HG02623 (cell line): Measurements from ENCODE around the gene PARN.
"Not testable (repeated sequence)": the region's sequence is repeated elsewhere in the genome, so short reads cannot be mapped to it uniquely, and the experiment has no call there.

Experiments
- ATAC-seq: cut with Tn5 transposase; IDR thresholded peaks from one replicate; pipeline ENCODE4 v1.9.1; 2021; ENCODE audit warnings: moderate library complexity; ENCODE audit not compliant: unreplicated experiment

PARN gene

DNA sequence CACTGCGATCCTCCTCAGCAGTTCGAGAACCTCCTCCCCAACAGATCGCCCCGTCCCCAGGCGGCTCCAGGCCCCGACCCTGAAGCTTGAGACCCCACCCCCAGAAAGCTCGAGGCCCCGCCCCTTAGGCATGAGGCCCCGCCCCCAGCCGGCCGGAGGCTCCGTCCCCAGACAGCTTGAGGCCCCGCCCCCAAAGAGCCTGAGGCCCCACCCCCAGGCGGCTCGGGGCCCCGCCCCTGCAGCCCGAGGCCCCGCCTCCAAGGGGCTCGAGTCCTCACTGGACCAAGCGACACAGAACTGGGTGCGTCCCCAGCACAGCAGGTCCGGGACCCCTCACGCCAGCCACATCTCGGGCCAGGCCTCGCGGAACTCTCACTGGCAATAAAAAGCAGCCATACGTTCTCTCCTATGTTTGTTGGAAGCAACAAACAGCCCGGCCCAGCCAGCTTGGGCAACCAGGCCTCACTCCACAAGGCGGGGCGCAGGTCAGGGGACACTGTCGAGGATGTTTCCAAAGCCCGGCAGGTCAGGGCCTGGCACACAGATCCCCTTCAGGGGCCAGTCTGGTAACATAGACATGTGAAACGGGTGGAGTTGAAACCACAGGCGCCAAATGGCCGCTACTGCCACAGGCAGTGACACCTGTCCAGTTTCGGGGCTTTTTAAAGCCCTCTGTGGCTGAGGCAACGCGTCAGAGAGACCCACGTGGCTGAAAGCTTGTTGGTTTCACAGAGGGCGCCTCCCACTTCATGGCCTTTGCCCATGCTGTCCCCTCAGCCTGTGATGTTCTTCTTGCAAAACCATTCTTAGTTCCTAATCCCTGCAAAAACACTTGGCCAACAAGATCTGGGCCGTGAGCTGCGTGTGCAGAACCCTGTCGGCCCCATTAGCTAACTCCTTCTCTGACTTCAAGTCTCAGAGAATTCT, 224.2 kb downstream of the PARN start:
- ATAC-seq = peak; percentile 77

DNA sequence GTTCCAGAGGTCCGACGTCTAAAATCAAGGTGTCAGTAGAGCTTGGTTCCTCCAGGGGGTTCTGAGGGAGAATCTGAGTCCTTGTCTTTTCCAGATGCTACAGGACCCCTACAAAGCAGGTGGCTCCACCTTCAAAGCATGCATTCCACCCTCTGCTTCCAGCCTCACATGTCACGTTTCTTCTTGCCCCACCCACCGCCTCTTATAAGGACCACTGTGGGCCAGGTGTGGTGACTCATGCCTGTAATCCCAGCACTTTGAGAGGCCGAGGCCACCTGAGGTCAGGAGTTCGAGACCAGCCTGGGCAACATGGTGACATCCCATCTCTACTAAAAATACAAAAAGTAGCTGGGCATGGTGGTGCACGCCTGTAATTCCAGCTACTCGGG, 227.1 kb downstream of the PARN start:
- ATAC-seq = not testable (repeated sequence)

DNA sequence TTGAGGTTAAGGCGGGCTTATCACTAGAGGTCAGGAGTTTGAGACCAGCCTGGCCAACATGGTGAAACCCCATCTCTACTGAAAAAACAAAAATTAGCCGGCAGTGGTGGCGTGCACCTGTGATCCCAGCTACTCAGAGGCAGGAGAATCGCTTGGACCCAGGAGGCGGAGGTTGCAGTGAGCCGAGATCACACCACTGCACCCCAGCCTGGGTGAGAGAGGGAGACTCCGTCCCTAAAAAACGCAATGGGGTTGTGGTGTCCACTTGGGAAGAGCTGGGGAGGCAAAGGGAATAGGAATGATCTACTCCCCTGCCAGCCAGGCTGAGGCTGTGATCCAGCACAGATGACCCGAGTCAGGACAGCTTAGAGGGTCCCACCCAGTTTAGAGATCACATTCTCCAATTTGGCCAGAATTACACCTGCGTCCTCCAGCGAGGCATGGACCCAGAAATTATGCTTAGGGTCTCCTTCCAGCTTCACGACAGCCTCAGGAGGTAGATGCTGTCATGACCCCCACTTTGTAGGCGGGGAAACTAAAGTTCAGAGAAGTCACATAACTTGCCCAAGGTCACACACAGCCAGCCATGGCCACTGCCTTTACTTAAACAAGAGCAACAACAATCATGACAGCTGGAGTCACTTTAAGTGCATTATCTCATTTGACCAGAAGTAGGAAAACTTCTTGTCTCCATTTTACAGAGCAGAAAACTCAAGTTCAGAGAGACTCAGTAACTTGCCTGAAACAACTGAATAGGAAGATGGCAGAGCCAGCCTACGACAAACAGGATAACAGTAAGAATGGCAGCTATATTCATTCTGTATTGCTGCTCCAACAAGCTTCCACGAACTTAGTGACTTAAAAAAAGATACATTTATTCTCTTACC, 227.7 kb downstream of the PARN start:
- not testable (repeated sequence) for ATAC-seq

DNA sequence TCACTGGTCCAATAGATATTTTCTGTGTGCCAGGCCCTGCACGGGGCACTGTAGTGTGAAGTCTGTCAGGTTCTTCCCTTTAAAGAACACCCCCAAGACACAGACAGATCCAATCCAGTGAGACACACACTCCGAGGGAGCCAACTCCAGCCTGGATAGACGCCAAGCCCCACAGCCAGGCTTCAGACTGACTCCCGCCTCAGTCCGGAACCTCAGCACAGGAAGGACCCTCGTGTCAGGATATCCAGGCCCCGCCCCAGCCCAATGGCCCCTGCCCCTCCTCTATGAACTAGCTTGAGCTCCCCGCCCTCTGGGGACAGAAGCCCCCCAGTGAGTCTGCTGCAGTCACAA, 228.4 kb downstream of the PARN start:
- not testable (repeated sequence) for ATAC-seq

DNA sequence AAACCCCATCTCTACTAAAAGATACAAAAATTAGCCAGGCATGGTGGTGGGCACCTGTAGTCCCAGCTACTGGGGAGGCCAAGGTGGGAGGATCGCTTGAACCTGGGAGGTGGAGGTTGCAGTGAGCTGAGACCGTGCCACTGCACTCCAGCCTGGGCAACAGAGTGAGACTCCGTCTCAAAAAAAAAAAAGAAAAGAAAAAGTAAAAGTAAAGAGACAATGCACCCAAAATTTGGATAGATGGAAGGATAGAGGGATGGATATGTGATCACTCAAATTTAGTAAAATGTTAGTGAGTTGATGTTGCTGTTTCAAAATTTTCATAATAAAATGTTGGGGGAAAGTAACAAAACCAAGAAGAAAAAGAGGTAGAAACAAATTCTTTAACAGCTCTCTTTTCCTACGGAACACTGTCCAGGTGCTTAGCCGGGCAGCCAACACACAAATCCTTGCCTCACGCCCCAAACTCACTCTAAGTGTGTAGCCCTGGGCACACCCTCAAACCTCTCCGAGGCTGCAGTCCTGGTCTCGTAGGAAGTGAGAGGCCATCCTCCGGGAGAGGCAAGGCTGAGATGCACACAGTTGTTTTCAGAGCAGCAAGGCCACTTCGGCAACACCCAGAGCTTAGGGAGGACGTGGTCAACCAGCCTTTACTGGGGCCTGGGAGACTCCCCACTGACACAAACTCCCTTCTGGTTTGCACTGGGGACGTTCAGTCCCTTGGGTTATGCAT, 228.9 kb downstream of the PARN start:
- not testable (repeated sequence) for ATAC-seq

DNA sequence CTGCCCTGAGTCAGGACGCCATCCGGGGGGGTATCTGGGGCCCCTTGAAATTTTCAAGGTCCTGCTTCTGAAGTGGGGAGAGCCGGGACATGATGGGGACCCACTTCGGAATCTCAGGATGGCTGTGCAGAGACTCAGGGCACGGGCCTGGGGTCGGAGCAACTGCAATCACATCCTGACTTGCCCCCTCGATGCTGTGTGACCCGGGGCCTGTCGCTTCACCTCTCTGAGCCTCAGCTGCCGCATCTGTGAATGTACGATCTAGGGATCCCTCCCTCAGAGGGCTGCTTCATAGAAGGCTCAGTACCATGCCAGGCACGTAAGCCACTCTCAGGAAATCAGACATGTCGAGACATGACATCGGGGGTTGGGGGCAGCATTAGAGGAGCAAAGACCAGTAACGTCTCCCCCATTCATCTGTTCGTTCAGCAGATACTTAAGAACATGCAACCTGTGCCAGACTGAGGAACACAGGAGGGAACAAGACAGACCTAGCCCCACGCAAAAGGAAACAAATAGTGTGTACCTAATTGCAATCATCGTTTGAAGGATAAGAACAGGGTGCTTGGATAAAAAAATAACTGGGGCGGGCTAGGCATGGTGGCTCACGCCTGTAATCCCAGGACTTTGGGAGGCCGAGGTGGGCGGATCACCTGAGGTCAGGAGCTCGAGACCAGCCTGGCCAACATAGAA, 229.6 kb downstream of the PARN start:
- ATAC-seq = no peak

DNA sequence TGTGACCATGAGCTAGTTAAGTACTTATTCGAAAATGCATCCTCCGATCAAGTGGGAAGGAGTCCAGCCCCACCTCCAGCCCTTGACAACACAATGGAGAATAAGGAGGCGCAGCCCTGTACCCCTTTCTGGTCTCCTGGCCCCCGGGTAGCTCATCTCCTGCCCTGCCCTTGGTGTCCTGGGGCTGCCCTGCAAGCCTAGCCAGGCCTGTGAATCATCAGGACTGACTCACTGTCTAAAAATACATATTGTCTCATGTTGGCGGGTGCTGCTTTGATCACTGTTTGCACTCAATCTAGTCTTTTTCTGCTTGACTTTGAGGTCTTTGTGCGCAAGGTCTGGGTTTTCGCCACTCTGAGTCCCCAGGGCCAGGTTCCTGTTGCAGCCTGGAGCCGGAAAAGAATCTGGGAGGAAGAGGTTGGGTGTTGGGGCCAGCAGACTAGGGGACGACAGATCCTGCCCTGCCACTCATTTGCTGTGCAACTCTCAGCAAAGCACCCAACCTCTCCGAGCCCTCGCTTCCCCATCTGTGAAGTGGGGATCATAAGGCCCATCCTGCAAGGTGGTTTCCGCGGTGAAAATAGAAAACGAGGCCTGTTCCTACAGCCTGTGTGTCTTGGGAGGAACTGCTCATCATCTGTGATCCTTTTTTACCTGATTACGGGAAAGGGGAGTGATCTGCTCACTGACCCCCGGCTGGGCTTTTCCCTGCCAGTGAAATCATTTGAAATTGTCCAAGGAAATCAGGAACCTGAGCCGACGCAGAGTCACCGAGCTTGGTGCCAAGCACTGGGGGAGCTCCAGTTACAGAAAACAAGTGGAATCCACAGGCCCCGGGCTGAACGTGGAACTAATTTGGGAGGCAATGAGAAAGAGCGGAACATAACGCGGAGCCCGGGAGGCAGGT, 230.4 kb downstream of the PARN start:
- ATAC-seq = no peak

DNA sequence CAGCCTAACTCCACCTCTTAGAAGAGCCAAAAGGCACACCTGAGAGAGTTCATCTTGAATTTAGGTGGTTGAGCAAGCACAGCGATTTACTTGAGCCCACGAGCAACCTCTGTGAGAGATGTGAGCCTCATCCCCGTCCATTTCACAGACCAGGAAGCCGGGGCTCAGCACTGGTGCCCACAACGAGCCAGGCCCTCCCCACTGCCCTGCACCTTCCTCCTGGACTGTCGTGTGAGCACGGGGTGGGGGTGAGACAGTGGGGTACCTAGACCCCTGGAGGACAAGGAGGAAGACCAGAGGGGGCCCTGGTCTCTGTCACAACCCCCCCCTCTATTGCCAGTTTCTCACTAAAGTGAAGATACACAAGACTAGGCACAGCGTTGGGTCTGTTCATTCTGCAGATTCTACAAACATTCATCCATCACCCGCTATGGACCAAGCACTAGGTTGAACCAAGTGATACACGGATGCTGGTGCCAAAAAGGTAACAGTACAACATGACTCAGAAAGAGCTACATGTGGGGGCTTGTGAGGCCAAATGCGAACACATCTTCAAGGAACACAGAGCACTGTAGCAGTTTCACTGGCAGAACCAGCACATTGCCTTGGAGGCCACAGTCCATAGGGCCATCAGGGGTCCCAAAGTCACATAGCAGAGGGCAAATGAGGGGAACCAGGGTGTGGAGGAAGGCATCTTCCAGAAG, 231.9 kb downstream of the PARN start:
- ATAC-seq = no peak

DNA sequence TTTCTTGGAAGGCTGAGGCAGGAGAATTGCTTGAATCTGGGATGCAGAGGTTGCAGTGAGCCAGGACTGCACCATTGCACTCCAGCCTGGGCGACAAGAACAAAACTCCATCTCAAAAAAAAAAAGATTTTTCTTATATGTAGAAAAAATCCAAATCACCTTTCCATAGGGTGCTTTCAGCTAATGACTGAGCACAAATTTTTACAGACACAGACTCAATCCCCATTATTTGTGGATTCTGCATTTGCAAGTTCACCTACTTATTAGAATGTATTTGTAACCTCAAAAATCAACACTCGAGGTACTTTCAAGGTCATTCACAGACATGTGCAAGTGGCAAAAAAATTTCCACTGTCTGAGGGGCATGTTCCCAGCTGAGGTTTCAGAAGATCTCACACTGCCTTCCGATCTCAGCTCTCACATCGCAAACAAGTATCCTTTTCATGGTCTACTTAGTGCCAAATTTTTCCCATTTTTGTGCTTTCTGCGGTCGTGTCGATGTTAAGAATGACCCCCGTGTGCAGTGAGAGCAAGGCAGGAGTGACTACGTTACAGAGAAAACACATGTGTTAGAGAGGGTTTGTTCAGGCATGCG, 234.3 kb downstream of the PARN start:
- ATAC-seq = not testable (repeated sequence)

DNA sequence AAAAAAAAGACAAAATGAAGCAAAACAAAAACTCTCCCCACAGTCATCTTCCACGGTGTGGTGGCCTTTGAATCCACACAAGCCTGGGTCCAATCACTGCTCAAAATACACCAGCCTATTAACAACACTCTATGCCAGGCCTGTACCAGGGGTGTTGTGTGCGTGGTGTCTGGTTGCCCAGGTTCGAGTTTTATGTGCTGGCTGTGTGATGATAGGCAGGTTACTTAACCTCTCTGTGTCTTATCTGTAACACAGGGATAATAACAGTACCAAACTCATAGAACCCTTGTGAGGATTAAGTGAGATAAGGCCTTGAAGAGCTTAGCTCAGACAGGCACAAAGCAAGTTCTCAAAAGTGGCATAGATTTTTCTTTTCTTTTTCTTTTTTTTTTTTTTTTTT, 235.2 kb downstream of the PARN start:
- ATAC-seq = no peak

DNA sequence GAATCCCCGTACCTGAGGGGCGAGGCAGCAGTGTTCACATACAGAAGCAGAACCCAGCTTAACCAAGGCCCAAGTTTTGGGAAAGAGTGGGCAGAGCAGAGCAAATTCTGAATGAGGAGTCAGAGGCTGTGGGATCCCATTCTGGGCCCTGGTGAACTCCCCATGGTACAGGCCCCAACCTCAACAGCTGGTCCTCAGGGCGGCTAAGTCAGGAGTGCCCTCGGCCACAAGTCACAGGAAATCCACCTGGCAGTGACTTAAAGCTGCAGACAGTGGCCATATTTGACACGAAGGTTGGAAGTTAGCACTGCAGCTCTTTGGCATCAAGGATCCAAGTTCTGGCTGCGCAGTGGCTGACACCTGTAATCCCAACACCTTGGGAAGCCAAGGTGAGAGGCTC, 237.1 kb downstream of the PARN start:
- ATAC-seq = no peak

DNA sequence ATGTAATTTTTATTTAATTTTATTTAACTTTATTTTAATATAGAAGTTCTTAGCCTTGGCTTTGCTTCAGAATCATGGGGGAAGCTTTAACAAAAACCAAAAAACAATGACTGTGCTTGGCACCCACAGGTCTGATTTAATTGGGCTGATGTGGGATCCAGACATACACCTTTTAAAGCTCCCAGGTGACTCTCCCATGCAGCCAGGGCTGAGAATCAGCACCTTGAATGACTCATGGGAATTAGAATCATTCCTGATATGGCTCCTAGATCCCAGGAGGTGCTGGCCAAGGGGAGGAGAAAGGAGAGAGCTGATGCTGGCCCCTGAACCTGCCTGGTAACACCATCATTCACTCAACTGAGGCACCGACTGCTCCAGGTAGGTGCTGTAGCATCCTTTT, 240.7 kb downstream of the PARN start:
- no peak for ATAC-seq

DNA sequence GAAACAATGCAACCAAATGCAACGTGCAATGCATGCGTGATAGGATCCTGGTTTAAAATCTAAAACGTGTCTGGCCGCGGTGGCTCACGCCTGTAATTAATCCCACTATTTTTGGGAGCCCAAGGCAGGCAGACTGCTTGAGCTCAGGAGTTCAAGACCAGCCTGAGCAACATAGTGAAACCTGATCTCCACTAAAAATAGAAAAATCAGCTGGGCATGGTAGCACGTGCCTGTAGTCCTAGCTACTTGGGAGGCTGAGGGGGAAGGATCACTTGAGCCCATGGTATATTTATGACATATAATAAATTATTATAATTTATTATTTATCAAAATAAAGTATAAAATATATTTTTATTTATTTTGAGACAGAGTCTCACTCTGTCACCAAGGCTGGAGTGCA, 241.8 kb downstream of the PARN start:
- ATAC-seq = no peak

DNA sequence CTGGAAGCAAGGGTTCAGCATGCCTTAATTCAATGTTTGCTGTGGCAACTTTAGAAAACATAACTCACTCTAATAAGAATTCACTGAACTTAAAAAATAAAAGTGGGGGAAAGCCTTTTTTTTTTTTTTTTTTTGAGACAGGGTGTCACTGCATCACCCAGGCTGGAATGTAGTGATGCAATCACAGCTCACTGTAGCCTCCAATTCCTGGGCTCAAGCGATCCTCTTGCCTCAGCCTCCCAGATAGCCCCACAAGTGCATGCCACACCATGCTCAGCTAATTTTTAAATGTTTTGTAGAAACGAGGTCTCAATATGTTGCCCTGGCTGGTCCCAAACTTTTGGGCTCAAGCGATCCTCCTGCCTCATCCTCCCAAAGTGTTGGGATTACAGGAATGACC, 243.9 kb downstream of the PARN start:
- no peak for ATAC-seq
